ENCODE measurements around the gene DNHD1. TPM values are rescaled to one million over a fixed set of nuclear protein-coding genes. Genes with fewer than 3 reads are reported as not detected.

DNHD1 gene
- total and polyA plus RNA-seq, 9 of the 15 experiments (the other 6 are each of a cell fraction or from before 2014, with no cell fraction given) = 0.82 to 9.7 (median 3.8) TPM

GRCh38 chr11:6473451-6474412 is 23.3 kb upstream of the DNHD1 start, which contains the start of gene TRIM3 (continued):
- TF ChIP-seq RB1 (IDR thresholded peaks at IDR 0.05; ENCODE audit: low read depth) = peak; percentile 50
- TF ChIP-seq, protein P1, sequence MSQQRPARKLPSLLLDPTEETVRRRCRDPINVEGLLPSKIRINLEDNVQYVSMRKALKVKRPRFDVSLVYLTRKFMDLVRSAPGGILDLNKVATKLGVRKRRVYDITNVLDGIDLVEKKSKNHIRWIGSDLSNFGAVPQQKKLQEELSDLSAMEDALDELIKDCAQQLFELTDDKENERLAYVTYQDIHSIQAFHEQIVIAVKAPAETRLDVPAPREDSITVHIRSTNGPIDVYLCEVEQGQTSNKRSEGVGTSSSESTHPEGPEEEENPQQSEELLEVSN (IDR thresholded peaks at IDR 0.05; ENCODE audit: borderline replicate concordance in 1 of 2, extremely low read depth in 1 of 2, insufficient read depth in 1 of 2, insufficient read length in 1 of 2, low read depth in 1 of 2, low read length in 1 of 2, poor library complexity in 1 of 2, severe bottlenecking in 1 of 2) = peak in 1 of 2 experiments; percentile 36
- TF ChIP-seq, protein P2, sequence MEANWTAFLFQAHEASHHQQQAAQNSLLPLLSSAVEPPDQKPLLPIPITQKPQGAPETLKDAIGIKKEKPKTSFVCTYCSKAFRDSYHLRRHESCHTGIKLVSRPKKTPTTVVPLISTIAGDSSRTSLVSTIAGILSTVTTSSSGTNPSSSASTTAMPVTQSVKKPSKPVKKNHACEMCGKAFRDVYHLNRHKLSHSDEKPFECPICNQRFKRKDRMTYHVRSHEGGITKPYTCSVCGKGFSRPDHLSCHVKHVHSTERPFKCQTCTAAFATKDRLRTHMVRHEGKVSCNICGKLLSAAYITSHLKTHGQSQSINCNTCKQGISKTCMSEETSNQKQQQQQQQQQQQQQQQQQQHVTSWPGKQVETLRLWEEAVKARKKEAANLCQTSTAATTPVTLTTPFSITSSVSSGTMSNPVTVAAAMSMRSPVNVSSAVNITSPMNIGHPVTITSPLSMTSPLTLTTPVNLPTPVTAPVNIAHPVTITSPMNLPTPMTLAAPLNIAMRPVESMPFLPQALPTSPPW (CRISPR knock-in tag; IDR thresholded peaks at IDR 0.05) = peak; percentile 100
- TF ChIP-seq, protein P3, sequence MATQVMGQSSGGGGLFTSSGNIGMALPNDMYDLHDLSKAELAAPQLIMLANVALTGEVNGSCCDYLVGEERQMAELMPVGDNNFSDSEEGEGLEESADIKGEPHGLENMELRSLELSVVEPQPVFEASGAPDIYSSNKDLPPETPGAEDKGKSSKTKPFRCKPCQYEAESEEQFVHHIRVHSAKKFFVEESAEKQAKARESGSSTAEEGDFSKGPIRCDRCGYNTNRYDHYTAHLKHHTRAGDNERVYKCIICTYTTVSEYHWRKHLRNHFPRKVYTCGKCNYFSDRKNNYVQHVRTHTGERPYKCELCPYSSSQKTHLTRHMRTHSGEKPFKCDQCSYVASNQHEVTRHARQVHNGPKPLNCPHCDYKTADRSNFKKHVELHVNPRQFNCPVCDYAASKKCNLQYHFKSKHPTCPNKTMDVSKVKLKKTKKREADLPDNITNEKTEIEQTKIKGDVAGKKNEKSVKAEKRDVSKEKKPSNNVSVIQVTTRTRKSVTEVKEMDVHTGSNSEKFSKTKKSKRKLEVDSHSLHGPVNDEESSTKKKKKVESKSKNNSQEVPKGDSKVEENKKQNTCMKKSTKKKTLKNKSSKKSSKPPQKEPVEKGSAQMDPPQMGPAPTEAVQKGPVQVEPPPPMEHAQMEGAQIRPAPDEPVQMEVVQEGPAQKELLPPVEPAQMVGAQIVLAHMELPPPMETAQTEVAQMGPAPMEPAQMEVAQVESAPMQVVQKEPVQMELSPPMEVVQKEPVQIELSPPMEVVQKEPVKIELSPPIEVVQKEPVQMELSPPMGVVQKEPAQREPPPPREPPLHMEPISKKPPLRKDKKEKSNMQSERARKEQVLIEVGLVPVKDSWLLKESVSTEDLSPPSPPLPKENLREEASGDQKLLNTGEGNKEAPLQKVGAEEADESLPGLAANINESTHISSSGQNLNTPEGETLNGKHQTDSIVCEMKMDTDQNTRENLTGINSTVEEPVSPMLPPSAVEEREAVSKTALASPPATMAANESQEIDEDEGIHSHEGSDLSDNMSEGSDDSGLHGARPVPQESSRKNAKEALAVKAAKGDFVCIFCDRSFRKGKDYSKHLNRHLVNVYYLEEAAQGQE (IDR thresholded peaks at IDR 0.05; ENCODE audit: borderline replicate concordance) = no peak
- TF ChIP-seq, protein P3 (CRISPR knock-in tag; IDR thresholded peaks at IDR 0.05; ENCODE audit: low read depth) = 0 out of 2 replicates have a peak, but pooled peaks have one; percentile 34
- TF ChIP-seq, protein P4, sequence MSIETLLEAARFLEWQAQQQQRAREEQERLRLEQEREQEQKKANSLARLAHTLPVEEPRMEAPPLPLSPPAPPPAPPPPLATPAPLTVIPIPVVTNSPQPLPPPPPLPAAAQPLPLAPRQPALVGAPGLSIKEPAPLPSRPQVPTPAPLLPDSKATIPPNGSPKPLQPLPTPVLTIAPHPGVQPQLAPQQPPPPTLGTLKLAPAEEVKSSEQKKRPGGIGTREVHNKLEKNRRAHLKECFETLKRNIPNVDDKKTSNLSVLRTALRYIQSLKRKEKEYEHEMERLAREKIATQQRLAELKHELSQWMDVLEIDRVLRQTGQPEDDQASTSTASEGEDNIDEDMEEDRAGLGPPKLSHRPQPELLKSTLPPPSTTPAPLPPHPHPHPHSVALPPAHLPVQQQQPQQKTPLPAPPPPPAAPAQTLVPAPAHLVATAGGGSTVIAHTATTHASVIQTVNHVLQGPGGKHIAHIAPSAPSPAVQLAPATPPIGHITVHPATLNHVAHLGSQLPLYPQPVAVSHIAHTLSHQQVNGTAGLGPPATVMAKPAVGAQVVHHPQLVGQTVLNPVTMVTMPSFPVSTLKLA (conservative IDR thresholded peaks at IDR 0.05) = 0 out of 4 replicates have a peak, but pooled peaks have one; percentile 17 to 27
- TF ChIP-seq CTCF (IDR thresholded peaks at IDR 0.05 in 2 of 3, conservative IDR thresholded peaks at IDR 0.05 in 1 of 3; ENCODE audit: insufficient read depth in 2 of 3, low read depth in 1 of 3, low read length in 3 of 3) = peak in 2 of 3 experiments; percentile 18 to 41; a peak in 4 of 6 replicates
